ENCODE data around the gene ADGRL4.

GRCh38 chr1:78949227-78949626 is 57.3 kb downstream of the ADGRL4 start:
- TF ChIP-seq, protein P1, sequence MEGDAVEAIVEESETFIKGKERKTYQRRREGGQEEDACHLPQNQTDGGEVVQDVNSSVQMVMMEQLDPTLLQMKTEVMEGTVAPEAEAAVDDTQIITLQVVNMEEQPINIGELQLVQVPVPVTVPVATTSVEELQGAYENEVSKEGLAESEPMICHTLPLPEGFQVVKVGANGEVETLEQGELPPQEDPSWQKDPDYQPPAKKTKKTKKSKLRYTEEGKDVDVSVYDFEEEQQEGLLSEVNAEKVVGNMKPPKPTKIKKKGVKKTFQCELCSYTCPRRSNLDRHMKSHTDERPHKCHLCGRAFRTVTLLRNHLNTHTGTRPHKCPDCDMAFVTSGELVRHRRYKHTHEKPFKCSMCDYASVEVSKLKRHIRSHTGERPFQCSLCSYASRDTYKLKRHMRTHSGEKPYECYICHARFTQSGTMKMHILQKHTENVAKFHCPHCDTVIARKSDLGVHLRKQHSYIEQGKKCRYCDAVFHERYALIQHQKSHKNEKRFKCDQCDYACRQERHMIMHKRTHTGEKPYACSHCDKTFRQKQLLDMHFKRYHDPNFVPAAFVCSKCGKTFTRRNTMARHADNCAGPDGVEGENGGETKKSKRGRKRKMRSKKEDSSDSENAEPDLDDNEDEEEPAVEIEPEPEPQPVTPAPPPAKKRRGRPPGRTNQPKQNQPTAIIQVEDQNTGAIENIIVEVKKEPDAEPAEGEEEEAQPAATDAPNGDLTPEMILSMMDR (IDR thresholded peaks at IDR 0.05) = no peak
- TF ChIP-seq POLR2A (IDR thresholded peaks at IDR 0.05) = no peak
